Liver (tissue), 9 donors: Measurements from ENCODE around the gene WNT3A. TPM values are rescaled to one million over a fixed set of nuclear protein-coding genes. Genes with fewer than 3 reads are reported as not detected.

Experiments used
- DNase-seq: peaks from one replicate; pipeline ENCODE4 v3.0.0-alpha.2; 2017; ENCODE audit warnings: low spot score
- H3K27ac ChIP-seq, 2 donors: one replicate each; pipeline ENCODE4 v1.7.0; 2013; ENCODE audit warnings: inconsistent platforms in 2 of 2, low read length in 2 of 2, control low read depth in 1 of 2, low read depth in 1 of 2, mild to moderate bottlenecking in 1 of 2
- H3K27me3 ChIP-seq, 4 donors: one replicate each; pipeline versions ENCODE4 v1.6.1 to v1.7.0; 2013; ENCODE audit warnings: low read length in 3 of 4, inconsistent platforms in 1 of 4, mild to moderate bottlenecking in 1 of 4, moderate library complexity in 1 of 4; ENCODE audit not compliant: control insufficient read depth in 4 of 4, insufficient read depth in 4 of 4
- H3K36me3 ChIP-seq, 4 donors: one replicate each; pipeline versions ENCODE4 v1.6.1 to v1.7.0; 2013; ENCODE audit warnings: low read length in 3 of 4, mild to moderate bottlenecking in 3 of 4, low read depth in 1 of 4, moderate library complexity in 1 of 4; ENCODE audit not compliant: control insufficient read depth in 4 of 4, insufficient read depth in 3 of 4
- H3K4me1 ChIP-seq, 4 donors: one replicate each; pipeline versions ENCODE4 v1.6.1 to v1.7.0; 2013; ENCODE audit warnings: low read length in 3 of 4, mild to moderate bottlenecking in 3 of 4, moderate library complexity in 1 of 4; ENCODE audit not compliant: control insufficient read depth in 4 of 4, insufficient read depth in 4 of 4
- H3K4me3 ChIP-seq, 3 donors: one replicate each; pipeline versions ENCODE4 v1.6.1 to v1.7.0; 2013; ENCODE audit warnings: low read length in 3 of 3, control low read depth in 1 of 3, low read depth in 1 of 3, mild to moderate bottlenecking in 1 of 3
- H3K9ac ChIP-seq, 2 donors: one replicate each; pipeline ENCODE4 v1.7.0; 2013; ENCODE audit warnings: low read length in 2 of 2, mild to moderate bottlenecking in 2 of 2, moderate library complexity in 2 of 2, control low read depth in 1 of 2, low read depth in 1 of 2
- H3K9me3 ChIP-seq, 4 donors: one replicate each; pipeline versions ENCODE4 v1.6.1 to v1.7.0; 2013; ENCODE audit warnings: low read length in 3 of 4; ENCODE audit not compliant: control insufficient read depth in 4 of 4
- ATF3 ChIP-seq: IDR thresholded peaks from 2 replicates; pipeline ENCODE4 v1.6.1; 2016; ENCODE audit warnings: antibody characterized with exemption
- CTCF ChIP-seq: fragments of 150-350 bp; IDR thresholded peaks from 2 replicates; pipeline ENCODE4 v1.5.1; 2017; ENCODE audit warnings: improper control_type of control experiment, low read depth, low read length; ENCODE audit not compliant: missing input control
- EGR1 ChIP-seq, 2 donors: IDR thresholded peaks; 2 replicates each; pipeline ENCODE4 v1.6.1; 2016 to 2018; ENCODE audit warnings: antibody characterized with exemption in 2 of 2, low read depth in 2 of 2
- FOXA1 ChIP-seq: IDR thresholded peaks from 2 replicates; pipeline ENCODE4 v1.6.1; 2016; ENCODE audit warnings: antibody characterized with exemption
- FOXA2 ChIP-seq: IDR thresholded peaks from 2 replicates; pipeline ENCODE4 v1.6.1; 2016; ENCODE audit warnings: antibody characterized with exemption
- GABPA ChIP-seq, 2 donors: IDR thresholded peaks in 1 of 2; conservative IDR thresholded peaks in 1 of 2; 2 replicates each; pipeline ENCODE4 v1.6.1; 2016; ENCODE audit warnings: antibody characterized with exemption in 2 of 2, mild to moderate bottlenecking in 1 of 2, moderate library complexity in 1 of 2
- HNF4A ChIP-seq, 2 donors: conservative IDR thresholded peaks; 2 replicates each; pipeline ENCODE4 v1.6.1; 2016; ENCODE audit warnings: antibody characterized with exemption in 2 of 2, mild to moderate bottlenecking in 2 of 2
- HNF4G ChIP-seq: IDR thresholded peaks from 2 replicates; pipeline ENCODE4 v1.6.1; 2016; ENCODE audit warnings: antibody characterized with exemption
- JUND ChIP-seq, 2 donors: IDR thresholded peaks; 2 replicates each; pipeline ENCODE4 v1.6.1; 2016; ENCODE audit warnings: antibody characterized with exemption in 2 of 2
- MAX ChIP-seq: IDR thresholded peaks from 2 replicates; pipeline ENCODE4 v1.6.1; 2016; ENCODE audit warnings: antibody characterized with exemption
- NR2F2 ChIP-seq: IDR thresholded peaks from 2 replicates; pipeline ENCODE4 v1.6.1; 2016; ENCODE audit warnings: antibody characterized with exemption
- RAD21 ChIP-seq, 2 donors: IDR thresholded peaks; 2 replicates each; pipeline ENCODE4 v1.6.1; 2016; ENCODE audit warnings: antibody characterized with exemption in 2 of 2, mild to moderate bottlenecking in 2 of 2
- REST ChIP-seq: IDR thresholded peaks from 2 replicates; pipeline ENCODE4 v1.6.1; 2016; ENCODE audit warnings: antibody characterized with exemption, mild to moderate bottlenecking
- SP1 ChIP-seq: IDR thresholded peaks from 2 replicates; pipeline ENCODE4 v1.6.1; 2018; ENCODE audit warnings: antibody characterized with exemption, mild to moderate bottlenecking
- TAF1 ChIP-seq: conservative IDR thresholded peaks from 2 replicates; pipeline ENCODE4 v1.6.1; 2016; ENCODE audit warnings: antibody characterized with exemption, mild to moderate bottlenecking
- YY1 ChIP-seq: IDR thresholded peaks from 2 replicates; pipeline ENCODE4 v1.6.1; 2016; ENCODE audit warnings: antibody characterized with exemption, mild to moderate bottlenecking
- ZBTB33 ChIP-seq: IDR thresholded peaks from 2 replicates; pipeline ENCODE4 v1.6.1; 2016; ENCODE audit warnings: antibody characterized with exemption
- WGBS: extraction: QIAGEN DNeasy Blood & Tissue Kit; methylation state at CpG from one replicate; pipeline ENCODE4 v1.1.7; 2013; 5-methylcytosine and 5-hydroxymethylcytosine counted together
- polyA plus RNA-seq, 2 donors: library from polyadenylated mRNA; stranded (reverse) in 1 of 2; unstranded in 1 of 2; fragments of 200-250 nt in 1 of 2; fragments of >200 nt in 1 of 2; fragmentation: Nextera tagmentation in 1 of 2; extraction: Ambion mirVana in 1 of 2; gene quantifications; one replicate each; pipeline versions ENCODE4 v1.2.1 to v1.2.3, GENCODE V29; 2013 to 2015
- total RNA-seq, 2 donors: library from RNA; depleted of rRNA; stranded (reverse); fragments of >200 nt; gene quantifications; one replicate each; pipeline ENCODE4 v1.2.3, GENCODE V29; 2014
- donor health status: healthy.
- donor health status: healthy.
- donor health status: healthy.
- donor health status: healthy.
- donor health status: healthy.

The WNT3A gene
- total and polyA plus RNA-seq, 4 donors: not detected

GRCh38 chr1:228036701-228037231, 30.0 kb downstream of the WNT3A start:
- no peak overlapping the region for H3K4me3 ChIP-seq
- H3K4me1 ChIP-seq: peaks cover 0 to 8% (median 4%) of the 10 kb centered on the region in 4 donors
- peaks cover 0 to 5% (median 0%) of the 10 kb centered on the region in 4 donors for H3K27me3 ChIP-seq
- no peak overlapping the region for H3K27ac ChIP-seq
- TF ChIP-seq RAD21 (IDR thresholded peaks at IDR 0.05) (no peak), MAX (no peak), FOXA2 (no peak), HNF4G (no peak), JUND (IDR thresholded peaks at IDR 0.05) (no peak), GABPA (IDR thresholded peaks at IDR 0.05 in 1 of 2, conservative IDR thresholded peaks at IDR 0.05 in 1 of 2) (no peak), ATF3 (no peak), REST (no peak), EGR1 (IDR thresholded peaks at IDR 0.05; ENCODE audit: low read depth in 2 of 2) (no peak), SP1 (no peak), FOXA1 (no peak), HNF4A (conservative IDR thresholded peaks at IDR 0.05) (no peak)
- H3K9me3 ChIP-seq: no peaks in the 10 kb centered on the region
- H3K9ac ChIP-seq: no peak overlapping the region
- WGBS: 84% methylated on average over 8 of the region's 8 CpGs
- no peak for DNase-seq
- H3K36me3 ChIP-seq: no peaks in the 10 kb centered on the region

- Histone ChIP-seq H3K4me3 (peak overlapping the region in 1 of 3 donors; percentile 22), H3K27ac (no peak overlapping the region), H3K4me1 (peaks cover 0 to 8% (median 4%) of the 10 kb centered on the region in 4 donors), H3K27me3 (peaks cover 0 to 5% (median 0%) of the 10 kb centered on the region in 4 donors), H3K36me3 (no peaks in the 10 kb centered on the region), H3K9ac (no peak overlapping the region), H3K9me3 (no peaks in the 10 kb centered on the region)
- no peak for DNase-seq
- WGBS: 7% methylated on average over 80 of the region's 80 CpGs
- TF ChIP-seq FOXA2 (no peak), YY1 (no peak), HNF4G (no peak), TAF1 (no peak), JUND (IDR thresholded peaks at IDR 0.05) (no peak), NR2F2 (no peak), MAX (no peak), CTCF (no peak), EGR1 (IDR thresholded peaks at IDR 0.05; ENCODE audit: low read depth in 2 of 2) (no peak), ATF3 (no peak), RAD21 (IDR thresholded peaks at IDR 0.05) (no peak), REST (no peak), ZBTB33 (no peak)
Observed at GRCh38 chr1:228037401-228038386, 30.9 kb downstream of the WNT3A start.
